OCI-LY7 (cell line): ENCODE data around the gene TRIM8. TPM values are rescaled to one million over a fixed set of nuclear protein-coding genes. Genes with fewer than 3 reads are reported as not detected.

Experiments
- BruUV-seq: library from RNA; stranded (reverse); fragments of 400-500 nt; replicated peaks from 2 replicates; lab custom pipeline; 2021; lab: Mats Ljungman, UMichigan
- CTCF ChIA-PET: fragments of 300-600 bp; sonication (Branson Sonifier 250); formaldehyde crosslinking; loops from one replicate; lab custom pipeline; 2022; ENCODE audit warnings: antibody characterized with exemption; ENCODE audit not compliant: unreplicated experiment; lab: Charles Lee
- POLR2A ChIA-PET: fragments of 300-600 bp; sonication (Branson Sonifier 250); formaldehyde crosslinking; loops from one replicate; lab custom pipeline; 2022; ENCODE audit warnings: antibody characterized with exemption; lab: Charles Lee
- DNase-seq: peaks from one replicate; pipeline ENCODE4 v3.0.0-alpha.2; 2015; ENCODE audit warnings: low spot score
- H2AFZ ChIP-seq: fragments of 200-600 bp; sonication (generic), shearing (Covaris generic); 2 replicates; pipeline ENCODE4 v1.6.1; 2014; ENCODE audit warnings: mild to moderate bottlenecking, antibody characterized with exemption, low read length, moderate library complexity
- H3K27ac ChIP-seq: fragments of 200-600 bp; sonication (generic); 2 replicates; pipeline ENCODE4 v1.5.1; 2014; ENCODE audit warnings: mixed run types, low read depth, mild to moderate bottlenecking, moderate library complexity, low read length, inconsistent platforms; ENCODE audit not compliant: poor library complexity, severe bottlenecking
- H3K36me3 ChIP-seq: fragments of 200-600 bp; sonication (generic); 2 replicates; pipeline ENCODE4 v1.6.1; 2014; ENCODE audit warnings: mild to moderate bottlenecking, antibody characterized with exemption, low read length, moderate library complexity, mixed read lengths; ENCODE audit not compliant: insufficient read depth
- H3K4me1 ChIP-seq: fragments of 200-600 bp; sonication (generic); 2 replicates; pipeline ENCODE4 v1.5.1; 2014; ENCODE audit warnings: mild to moderate bottlenecking, low read length; ENCODE audit not compliant: insufficient read depth, poor library complexity, severe bottlenecking
- H3K4me2 ChIP-seq: fragments of 200-600 bp; sonication (generic); 2 replicates; pipeline ENCODE4 v1.6.1; 2014; ENCODE audit warnings: mild to moderate bottlenecking, low read length
- H3K4me3 ChIP-seq: fragments of 200-600 bp; sonication (generic); 2 replicates; pipeline ENCODE4 v1.5.1; 2014; ENCODE audit warnings: mild to moderate bottlenecking, low read depth, low read length; ENCODE audit not compliant: poor library complexity, severe bottlenecking
- H3K79me2 ChIP-seq: fragments of 200-600 bp; sonication (generic); 2 replicates; pipeline ENCODE4 v1.6.1; 2016; ENCODE audit warnings: low read depth, mild to moderate bottlenecking, low read length, moderate library complexity, mixed read lengths; ENCODE audit not compliant: insufficient read depth
- H3K9me2 ChIP-seq: fragments of 200-600 bp; sonication (generic); 2 replicates; pipeline ENCODE4 v1.6.1; 2016; ENCODE audit warnings: mild to moderate bottlenecking, low read length, mixed read lengths; ENCODE audit not compliant: insufficient read depth
- H3K9me3 ChIP-seq: fragments of 200-600 bp; sonication (generic); 2 replicates; pipeline ENCODE4 v1.6.1; 2014; ENCODE audit warnings: mild to moderate bottlenecking, mixed run types, low read length, mixed read lengths
- H4K20me1 ChIP-seq: fragments of 200-600 bp; sonication (generic); 2 replicates; pipeline ENCODE4 v1.6.1; 2014; ENCODE audit warnings: mild to moderate bottlenecking, antibody characterized with exemption, low read length, moderate library complexity, mixed read lengths; ENCODE audit not compliant: insufficient read depth
- CTCF ChIP-seq: fragments of 200-600 bp; sonication (generic); conservative IDR thresholded peaks from 2 replicates; pipeline ENCODE4 v1.5.1; 2014; ENCODE audit warnings: mild to moderate bottlenecking, antibody characterized with exemption, low read length, moderate library complexity, mixed read lengths
- EZH2phosphoT487 ChIP-seq: fragments of 200-600 bp; sonication (generic); IDR thresholded peaks from 2 replicates; pipeline ENCODE4 v1.6.1; 2018; ENCODE audit warnings: low read depth, borderline replicate concordance, mild to moderate bottlenecking, mixed run types, antibody characterized with exemption, low read length, moderate library complexity, mixed read lengths
- intact Hi-C: fragments of 100-400 bp; cut with micrococcal nuclease; formaldehyde crosslinking; loops from one replicate; pipeline ENCODE4 v1.10.0; 2022; ENCODE audit not compliant: unreplicated experiment
- total RNA-seq, 2 experiments: library from RNA; depleted of rRNA in 1 of 2; stranded (reverse); fragments of >200 nt in 1 of 2; shearing (Covaris generic) in 1 of 2; gene quantifications; 2 replicates each; pipeline ENCODE4 v1.2.3, GENCODE V29; 2014 to 2022

Gene TRIM8
- total RNA-seq, 2 experiments from 2014 or later, result 54.2 to 92.1 TPM

GRCh38 chr10:102653060-102653459 lies 8.8 kb downstream of the TRIM8 start:
- intact Hi-C loops, result no loop called here
- POLR2A ChIA-PET, result interaction anchor here (1.1 kb wide), 1 partner anchor 524 kb away, joined by 3 read pairs; no protein-coding TSS in a partner anchor
- BruUV-seq, result no TSS peak
- TF ChIP-seq EZH2phosphoT487, result no peak
- no peak for TF ChIP-seq CTCF
- Histone ChIP-seq H3K4me2 (peak overlapping the region; percentile 82), H3K9me2 (no peaks in the 10 kb centered on the region), H2AFZ (no peak overlapping the region), H3K4me1 (peaks cover 60% of the 10 kb centered on the region), H3K4me3 (peak overlapping the region; percentile 84), H3K36me3 (peaks cover 77% of the 10 kb centered on the region), H4K20me1 (0 out of 2 replicates have a peak, but pooled peaks cover 4% of the 10 kb centered on the region), H3K79me2 (peaks cover 65% of the 10 kb centered on the region), H3K27ac (peak overlapping the region; percentile 95), H3K9me3 (no peaks in the 10 kb centered on the region)
- no peak for DNase-seq
- CTCF ChIA-PET, result no interaction called here

- no peak overlapping the region for H3K4me3 ChIP-seq
- H3K79me2 ChIP-seq, result peaks cover 50% of the 10 kb centered on the region
- ChIA-PET POLR2A (no interaction called here), CTCF (no interaction called here)
- H3K9me2 ChIP-seq, result no peaks in the 10 kb centered on the region
- H3K4me1 ChIP-seq, result peaks cover 58% of the 10 kb centered on the region
- H3K4me2 ChIP-seq, result no peak overlapping the region
- H3K9me3 ChIP-seq, result no peaks in the 10 kb centered on the region
- peaks cover 85% of the 10 kb centered on the region for H3K36me3 ChIP-seq
- intact Hi-C loops, result no loop called here
- no TSS peak for BruUV-seq
- no peak for DNase-seq
- no peak for TF ChIP-seq EZH2phosphoT487
- no peak for TF ChIP-seq CTCF
- H2AFZ ChIP-seq, result no peak overlapping the region
- H3K27ac ChIP-seq, result no peak overlapping the region
- H4K20me1 ChIP-seq, result 0 out of 2 replicates have a peak, but pooled peaks cover 4% of the 10 kb centered on the region
Observed at GRCh38 chr10:102654566-102654965, 10.3 kb downstream of the TRIM8 start.

- H3K4me2 ChIP-seq, result no peak overlapping the region
- TF ChIP-seq EZH2phosphoT487 (no peak), CTCF (no peak)
- H4K20me1 ChIP-seq, result 0 out of 2 replicates have a peak, but pooled peaks cover 4% of the 10 kb centered on the region
- H3K4me3 ChIP-seq, result no peak overlapping the region
- peaks cover 46% of the 10 kb centered on the region for H3K79me2 ChIP-seq
- no peaks in the 10 kb centered on the region for H3K9me3 ChIP-seq
- BruUV-seq, result no TSS peak
- CTCF ChIA-PET, result no interaction called here
- peaks cover 85% of the 10 kb centered on the region for H3K36me3 ChIP-seq
- intact Hi-C loops, result no loop called here
- DNase-seq, result no peak
- no peak overlapping the region for H2AFZ ChIP-seq
- no peak overlapping the region for H3K27ac ChIP-seq
- H3K9me2 ChIP-seq, result no peaks in the 10 kb centered on the region
- peaks cover 58% of the 10 kb centered on the region for H3K4me1 ChIP-seq
- POLR2A ChIA-PET, result no interaction called here
Observed at GRCh38 chr10:102654969-102655368, 10.7 kb downstream of the TRIM8 start.
